HG03469 (cell line): ENCODE data around the gene B3GALT5.

Source experiments
- ATAC-seq: cut with Tn5 transposase; IDR thresholded peaks from one replicate; pipeline ENCODE4 v1.9.1; 2021; ENCODE audit warnings: mild to moderate bottlenecking, moderate library complexity, moderate number of reproducible peaks; ENCODE audit not compliant: unreplicated experiment

Gene B3GALT5

GRCh38 chr21:39602793-39603192 lies 9.9 kb upstream of the B3GALT5 start:
- ATAC-seq = no peak

- no peak for ATAC-seq
Observed at GRCh38 chr21:39604951-39605350, 7.8 kb upstream of the B3GALT5 start.

- ATAC-seq = no peak
Observed at GRCh38 chr21:39610703-39611102, 2.0 kb upstream of the B3GALT5 start.

- ATAC-seq = no peak
Observed at GRCh38 chr21:39611551-39612190, 1.1 kb upstream of the B3GALT5 start.

GRCh38 chr21:39613041-39613934 lies 548 bp downstream of the B3GALT5 start:
- no peak for ATAC-seq

GRCh38 chr21:39616211-39616772 lies 3.6 kb downstream of the B3GALT5 start:
- no peak for ATAC-seq

- no peak for ATAC-seq
Observed at GRCh38 chr21:39620856-39621255, 8.1 kb downstream of the B3GALT5 start.

GRCh38 chr21:39625211-39625895 lies 12.6 kb downstream of the B3GALT5 start:
- no peak for ATAC-seq

- no peak for ATAC-seq
Observed at GRCh38 chr21:39628385-39628784, 15.6 kb downstream of the B3GALT5 start.

GRCh38 chr21:39630191-39630591 lies 17.5 kb downstream of the B3GALT5 start:
- no peak for ATAC-seq

- no peak for ATAC-seq
Observed at GRCh38 chr21:39630827-39631226, 18.1 kb downstream of the B3GALT5 start.

- ATAC-seq = no peak
Observed at GRCh38 chr21:39631842-39632562, 19.3 kb downstream of the B3GALT5 start.

GRCh38 chr21:39632796-39633442 lies 20.2 kb downstream of the B3GALT5 start:
- ATAC-seq = no peak

- ATAC-seq = no peak
Observed at GRCh38 chr21:39633770-39634181, 21.0 kb downstream of the B3GALT5 start.

GRCh38 chr21:39634507-39634906 lies 21.8 kb downstream of the B3GALT5 start:
- ATAC-seq = no peak

GRCh38 chr21:39637197-39637970 lies 24.6 kb downstream of the B3GALT5 start:
- no peak for ATAC-seq

- no peak for ATAC-seq
Observed at GRCh38 chr21:39637971-39638240, 25.2 kb downstream of the B3GALT5 start.

- no peak for ATAC-seq
Observed at GRCh38 chr21:39638281-39638680, 25.5 kb downstream of the B3GALT5 start.

- no peak for ATAC-seq
Observed at GRCh38 chr21:39640754-39641153, 28.0 kb downstream of the B3GALT5 start.
